HepG2 (cell line): ENCODE measurements around the gene RNF10. TPM values are rescaled to one million over a fixed set of nuclear protein-coding genes. Genes with fewer than 3 reads are reported as not detected.

ENCODE experiments used
- ADNP ChIP-seq: sonication (generic); formaldehyde crosslinking; IDR thresholded peaks from 2 replicates; pipeline ENCODE4 v1.4.0; 2020; ENCODE audit warnings: missing genetic modification reagents
- CEBPB ChIP-seq: IDR thresholded peaks from 2 replicates; pipeline ENCODE4 v1.6.1; 2011; ENCODE audit warnings: low read depth, low read length, improper control_type of control experiment, borderline replicate concordance
- EHMT2 ChIP-seq: fragments of 200-600 bp; sonication (generic); IDR thresholded peaks from 2 replicates; pipeline ENCODE4 v1.7.0; 2017; ENCODE audit warnings: antibody characterized with exemption, low read depth, low read length, borderline replicate concordance
- GABPA ChIP-seq, 2 experiments: IDR thresholded peaks; 2 replicates each; pipeline ENCODE4 v1.6.1; 2011 to 2016; ENCODE audit warnings: low read depth in 2 of 2, low read length in 1 of 2, missing biosample characterization in 1 of 2, missing genetic modification characterization in 1 of 2
- GATAD1 ChIP-seq: IDR thresholded peaks from 2 replicates; pipeline ENCODE4 v1.6.1; 2016; ENCODE audit warnings: missing genetic modification reagents, missing compliant biosample characterization
- GMEB1 ChIP-seq: sonication (generic); formaldehyde crosslinking; IDR thresholded peaks from 2 replicates; pipeline ENCODE4 v1.5.1; 2020; ENCODE audit warnings: missing genetic modification reagents, mild to moderate bottlenecking, borderline replicate concordance
- HMG20A ChIP-seq: IDR thresholded peaks from 2 replicates; pipeline ENCODE4 v1.6.1; 2016; ENCODE audit warnings: borderline replicate concordance
- HMGA1 ChIP-seq: sonication (generic); formaldehyde crosslinking; conservative IDR thresholded peaks from 2 replicates; pipeline ENCODE4 v1.4.0; 2020; ENCODE audit warnings: missing genetic modification reagents
- JUN ChIP-seq: sonication (generic); formaldehyde crosslinking; IDR thresholded peaks from 2 replicates; pipeline ENCODE4 v1.4.0; 2020; ENCODE audit warnings: mild to moderate bottlenecking, missing genetic modification reagents
- PRDM4 ChIP-seq: sonication (generic); formaldehyde crosslinking; IDR thresholded peaks from 2 replicates; pipeline ENCODE4 v1.9.0; 2021; ENCODE audit warnings: missing genetic modification reagents, borderline replicate concordance
- RAD21 ChIP-seq: fragments of 450-650 bp; formaldehyde crosslinking; IDR thresholded peaks from 2 replicates; pipeline ENCODE4 v1.5.0; 2020; ENCODE audit warnings: mild to moderate bottlenecking
- REST ChIP-seq, 2 experiments: IDR thresholded peaks; 2 replicates each; pipeline ENCODE4 v1.6.1; 2011 to 2012; ENCODE audit warnings: low read length in 2 of 2, borderline replicate concordance in 1 of 2, low read depth in 1 of 2, mild to moderate bottlenecking in 1 of 2, moderate library complexity in 1 of 2
- SRSF1 ChIP-seq: fragments of 200-400 bp; formaldehyde crosslinking; optimal IDR thresholded peaks from 2 replicates; pipeline ENCODE3; 2017; ENCODE audit warnings: mild to moderate bottlenecking, low read depth, low read length, moderate library complexity
- TFDP1 ChIP-seq: IDR thresholded peaks from 2 replicates; pipeline ENCODE4 v1.6.1; 2016; ENCODE audit warnings: missing compliant biosample characterization, missing genetic modification reagents, borderline replicate concordance
- WIZ ChIP-seq: sonication (generic); formaldehyde crosslinking; IDR thresholded peaks from 2 replicates; pipeline ENCODE4 v1.5.1; 2020; ENCODE audit warnings: mild to moderate bottlenecking, missing genetic modification reagents
- ZNF138 ChIP-seq: sonication (generic); formaldehyde crosslinking; IDR thresholded peaks from 2 replicates; pipeline ENCODE4 v1.5.0; 2020; ENCODE audit warnings: mild to moderate bottlenecking, low read depth, missing genetic modification reagents
- ZNF143 ChIP-seq: sonication (generic); formaldehyde crosslinking; IDR thresholded peaks from 2 replicates; pipeline ENCODE4 v1.4.0; 2020; ENCODE audit warnings: missing genetic modification reagents
- ZNF251 ChIP-seq: sonication (generic); formaldehyde crosslinking; IDR thresholded peaks from 2 replicates; pipeline ENCODE4 v1.9.0; 2021; ENCODE audit warnings: mild to moderate bottlenecking, missing genetic modification reagents
- ZNF564 ChIP-seq: sonication (generic); formaldehyde crosslinking; IDR thresholded peaks from 2 replicates; pipeline ENCODE4 v1.8.1; 2023; ENCODE audit warnings: mild to moderate bottlenecking, missing genetic modification reagents
- ZNF660 ChIP-seq: sonication (generic); formaldehyde crosslinking; IDR thresholded peaks from 2 replicates; pipeline ENCODE4 v1.5.1; 2020; ENCODE audit warnings: mild to moderate bottlenecking, low read depth, missing genetic modification reagents, borderline replicate concordance
- ZZZ3 ChIP-seq: sonication (generic); formaldehyde crosslinking; IDR thresholded peaks from 2 replicates; pipeline ENCODE4 v1.4.0; 2020; ENCODE audit warnings: missing genetic modification reagents, mild to moderate bottlenecking, borderline replicate concordance
- polyA plus RNA-seq, 8 experiments: library from polyadenylated mRNA; depleted of rRNA in 3 of 8; stranded (reverse) in 7 of 8; unstranded in 1 of 8; fragments of >200 nt; fragmentation: Illumina TruSeq in 4 of 8; extraction: Trizol in 4 of 8; gene quantifications; 2 replicates each; pipeline versions ENCODE4 v1.2.1 to v1.2.3, GENCODE V29; 2011 to 2016; ENCODE audit warnings: low read depth in 4 of 8, missing spikeins in 1 of 8, mixed read lengths in 1 of 8; ENCODE audit not compliant: insufficient read depth in 1 of 8
- total RNA-seq, 5 experiments: library from RNA; depleted of rRNA; stranded (reverse); fragments of >200 nt; fragmentation: Illumina TruSeq; extraction: Trizol; gene quantifications; 2 replicates each; pipeline ENCODE4 v1.2.3, GENCODE V29; 2016; ENCODE audit warnings: low read depth in 1 of 5

RNF10 gene
- total and polyA plus RNA-seq, 2 of the 13 experiments (the other 11 are each of a cell fraction or from before 2014, with no cell fraction given), result 62.5 to 88.0 TPM

GRCh38 chr12:120495731-120496412 is 38.3 kb upstream of the RNF10 start, which contains the start of gene DYNLL1 (continued):
- no peak for TF ChIP-seq PRDM4 (CRISPR knock-in tag)
- peak; percentile 30; the same call in 1 of the 2 replicates for TF ChIP-seq TFDP1
- no peak for TF ChIP-seq ZNF564 (CRISPR knock-in tag)
- TF ChIP-seq ZNF660 (CRISPR knock-in tag), result no peak
- no peak for TF ChIP-seq HMGA1 (CRISPR knock-in tag)
- no peak for TF ChIP-seq ZNF251 (CRISPR knock-in tag)
- TF ChIP-seq ZNF143 (CRISPR knock-in tag), result peak; percentile 90
- TF ChIP-seq SRSF1, result no peak
- TF ChIP-seq GABPA (IDR thresholded peaks at IDR 0.05; ENCODE audit: low read depth, low read length), result no peak
- TF ChIP-seq GABPA (CRISPR knock-in tag; IDR thresholded peaks at IDR 0.05; ENCODE audit: low read depth), result no peak
- peak; percentile 72; the same call in 1 of the 2 replicates for TF ChIP-seq GMEB1 (CRISPR knock-in tag)
- peak; percentile 6; the same call in 1 of the 2 replicates for TF ChIP-seq RAD21 (CRISPR knock-in tag)
- no peak for TF ChIP-seq HMG20A (CRISPR knock-in tag)
- TF ChIP-seq CEBPB, result no peak
- TF ChIP-seq REST (IDR thresholded peaks at IDR 0.05; ENCODE audit: borderline replicate concordance in 1 of 2, low read depth in 1 of 2, low read length in 2 of 2), result peak in 1 of 2 experiments; percentile 75; a peak in 2 of 4 replicates
- TF ChIP-seq ADNP (CRISPR knock-in tag), result no peak
- no peak for TF ChIP-seq EHMT2
- 0 out of 2 replicates have a peak, but pooled peaks have one; percentile 38 for TF ChIP-seq WIZ (CRISPR knock-in tag)
- no peak for TF ChIP-seq ZZZ3 (CRISPR knock-in tag)
- peak; percentile 71 for TF ChIP-seq GATAD1 (CRISPR knock-in tag)
- no peak for TF ChIP-seq JUN
- no peak for TF ChIP-seq ZNF138 (CRISPR knock-in tag)
